HG03196 (cell line): ENCODE results near the gene KRTAP9-7.
"Not testable (repeated sequence)": the region's sequence is repeated elsewhere in the genome, so short reads cannot be mapped to it uniquely, and the experiment has no call there.

ENCODE experiments used
- ATAC-seq: cut with Tn5 transposase; IDR thresholded peaks from one replicate; pipeline ENCODE4 v1.9.1; 2021; ENCODE audit not compliant: unreplicated experiment

Gene KRTAP9-7

GRCh38 chr17:41271323-41271722 is 4.2 kb upstream of the KRTAP9-7 start:
- ATAC-seq: not testable (repeated sequence)

DNA sequence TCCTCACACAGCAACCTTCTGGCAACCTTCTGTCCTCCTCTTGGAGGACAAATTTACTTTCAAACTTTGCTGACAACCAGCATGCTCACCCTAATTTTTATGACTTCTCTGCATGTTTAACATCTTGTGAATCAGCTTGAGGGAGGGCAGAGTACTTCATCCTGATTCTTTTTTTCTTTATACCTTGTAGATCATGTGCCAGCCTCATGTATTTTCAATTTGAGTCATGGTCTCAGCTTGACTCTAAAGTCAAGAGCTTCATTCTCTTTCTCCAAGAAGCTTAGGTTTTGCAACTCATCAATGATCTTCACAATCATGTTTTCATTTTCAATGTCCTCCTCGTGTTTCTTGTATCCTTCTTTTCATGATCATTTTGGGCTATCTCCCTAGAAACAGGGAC is 3.6 kb upstream of the KRTAP9-7 start:
- no peak for ATAC-seq

- ATAC-seq: no peak
Measured at GRCh38 chr17:41278176-41278955, 2.9 kb downstream of the KRTAP9-7 start.

DNA sequence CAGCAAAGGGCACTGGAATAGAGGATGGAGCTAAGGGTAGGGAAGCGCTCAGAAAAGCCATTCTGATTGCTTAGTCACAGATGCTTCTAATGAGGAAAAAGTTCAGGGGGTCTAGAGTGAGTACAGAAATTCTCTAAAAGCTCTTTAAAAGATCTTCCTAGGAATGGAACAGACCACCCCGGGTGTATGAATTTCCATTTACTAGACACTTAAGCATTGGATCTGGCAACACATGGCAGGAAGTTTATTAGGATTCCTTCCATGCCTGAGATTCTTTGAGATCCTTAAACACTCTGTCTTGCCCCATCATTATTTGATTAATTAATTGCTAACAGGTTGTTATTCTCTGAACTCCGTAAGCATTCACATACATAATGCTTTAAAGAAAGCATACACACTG is 8.5 kb downstream of the KRTAP9-7 start:
- no peak for ATAC-seq

DNA sequence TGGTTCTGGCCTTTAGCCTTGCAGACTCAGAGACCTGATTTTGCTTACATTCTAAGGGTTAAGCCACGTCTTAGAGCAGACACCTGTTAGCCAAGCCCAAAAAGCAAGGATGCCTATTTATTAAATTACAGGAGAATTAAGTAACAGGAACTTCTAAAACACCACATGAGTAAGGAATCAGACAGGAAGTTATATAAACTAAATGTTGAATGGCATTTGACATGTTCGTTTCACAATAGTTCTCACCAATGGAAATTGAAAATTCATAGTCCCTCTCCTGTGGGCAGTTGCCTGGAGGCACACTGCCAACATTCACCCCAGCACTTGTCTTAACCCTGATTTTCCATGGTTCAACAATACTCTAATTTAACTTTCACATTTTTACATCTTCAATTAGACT is 9.0 kb downstream of the KRTAP9-7 start:
- ATAC-seq: no peak

DNA sequence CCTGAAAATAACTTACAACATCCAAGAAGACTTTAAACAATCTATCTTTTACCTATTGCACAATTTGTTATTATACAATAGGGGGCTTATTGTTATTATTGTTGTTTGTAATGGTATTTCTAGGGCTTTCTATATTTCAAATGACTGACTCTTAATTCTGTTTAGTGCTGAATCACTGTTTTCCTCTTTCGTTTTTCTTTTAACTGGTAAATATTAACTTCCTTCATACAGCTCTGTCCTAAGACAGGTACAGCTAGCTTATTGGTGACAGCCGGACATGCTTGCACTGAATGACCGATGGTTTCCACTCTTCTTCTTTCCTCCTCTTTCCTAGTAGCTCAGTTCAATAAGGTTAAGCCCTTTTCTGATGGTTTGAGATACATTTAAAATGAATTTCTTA is 11.6 kb downstream of the KRTAP9-7 start:
- no peak for ATAC-seq

- ATAC-seq: no peak
Measured at GRCh38 chr17:41294016-41294415, 18.5 kb downstream of the KRTAP9-7 start.

- no peak for ATAC-seq
Measured at GRCh38 chr17:41296846-41297245, 21.3 kb downstream of the KRTAP9-7 start.

DNA sequence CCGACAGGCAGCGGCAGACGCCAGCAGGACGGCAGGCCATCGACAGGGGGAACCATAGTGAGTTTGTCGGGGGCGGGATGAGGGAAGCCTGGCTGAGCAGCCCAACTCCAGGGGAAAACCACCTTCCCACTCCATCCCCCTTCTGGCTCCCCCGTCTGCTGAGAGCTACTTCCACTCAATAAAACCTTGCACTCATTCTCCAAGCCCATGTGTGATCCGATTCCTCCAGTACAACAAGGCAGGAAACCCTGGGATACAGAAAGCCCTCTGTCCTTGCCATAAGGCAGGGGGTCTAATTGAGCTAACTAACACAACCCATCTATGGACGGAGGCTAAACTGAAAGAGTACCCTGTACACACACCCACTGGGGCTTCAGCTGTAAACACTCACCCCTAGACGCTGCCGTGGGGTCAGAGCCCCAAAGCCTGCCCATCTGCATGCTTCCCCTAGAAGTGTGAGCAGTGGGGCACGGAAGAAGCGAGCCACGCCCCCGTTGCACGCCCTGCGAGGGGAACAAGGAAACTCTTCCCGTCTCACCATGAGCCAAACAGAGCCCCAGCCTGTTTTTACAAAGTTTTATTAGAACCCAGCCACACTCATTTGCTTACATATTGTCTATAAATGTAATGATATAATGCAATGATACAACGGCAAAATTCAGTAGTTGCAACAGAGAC is 23.1 kb downstream of the KRTAP9-7 start:
- no peak for ATAC-seq

- ATAC-seq: no peak
Measured at GRCh38 chr17:41301204-41301790, 25.8 kb downstream of the KRTAP9-7 start.

- no peak for ATAC-seq
Measured at GRCh38 chr17:41301916-41302901, 26.7 kb downstream of the KRTAP9-7 start, which contains the start of gene KRTAP29-1. Gene KRTAP29-1, minus strand, starts transcription at chr17:41302851. Its CDS starts 0 bp downstream, at chr17:41302851.

DNA sequence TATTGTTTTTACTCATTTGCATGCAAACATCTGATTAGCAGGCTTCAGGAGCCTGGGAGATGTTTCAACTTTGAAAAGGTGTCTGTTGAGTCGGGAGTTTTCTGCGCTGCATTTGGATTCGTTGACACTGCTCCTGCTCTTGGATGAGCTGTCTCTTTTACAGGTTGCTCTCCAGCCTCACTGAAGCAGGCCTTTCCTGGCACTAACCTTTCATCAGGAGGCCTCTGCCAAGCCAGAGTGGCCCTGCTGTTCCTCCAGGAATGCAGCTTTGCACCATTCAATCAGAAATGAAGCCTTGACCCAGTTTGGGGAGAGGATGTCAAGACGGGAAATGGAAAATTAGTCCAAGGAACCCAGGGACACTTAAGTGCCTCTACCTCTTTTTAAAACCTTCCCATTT is 27.5 kb downstream of the KRTAP9-7 start:
- ATAC-seq: no peak

- no peak for ATAC-seq
Measured at GRCh38 chr17:41304091-41304490, 28.6 kb downstream of the KRTAP9-7 start.

- ATAC-seq: no peak
Measured at GRCh38 chr17:41307647-41308046, 32.1 kb downstream of the KRTAP9-7 start.

DNA sequence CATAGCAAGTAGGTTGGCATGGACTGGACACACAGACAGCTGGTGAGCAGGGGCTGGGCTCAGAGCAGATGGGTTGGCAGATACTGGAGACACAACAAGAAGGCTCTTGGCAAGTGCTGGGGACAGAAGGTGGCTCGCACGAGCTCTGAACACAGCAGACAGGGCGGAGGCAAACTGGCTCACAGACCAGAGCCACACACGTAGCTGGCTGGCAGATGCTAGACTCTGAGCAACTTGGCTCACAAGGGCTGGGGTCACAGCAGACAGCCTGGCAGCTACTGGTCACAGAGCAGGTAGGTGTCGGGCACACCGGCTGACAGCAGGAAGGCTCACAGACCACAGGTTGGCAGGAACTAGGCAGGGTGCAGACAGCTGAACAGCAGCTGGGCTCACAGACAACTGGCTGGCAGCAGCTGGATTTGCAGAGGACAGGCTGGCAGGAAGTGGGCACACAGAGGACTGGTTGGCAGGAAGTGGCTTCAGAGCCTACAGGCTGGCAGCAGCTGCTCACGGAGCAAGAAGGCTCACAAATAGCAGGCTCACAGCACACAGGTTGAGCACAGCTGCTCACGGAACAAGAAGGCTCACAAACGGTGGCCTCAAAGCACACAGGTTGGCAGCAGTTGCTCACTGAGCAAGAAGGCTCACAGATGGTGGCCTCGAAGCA is 32.9 kb downstream of the KRTAP9-7 start:
- ATAC-seq: peak; percentile 60

DNA sequence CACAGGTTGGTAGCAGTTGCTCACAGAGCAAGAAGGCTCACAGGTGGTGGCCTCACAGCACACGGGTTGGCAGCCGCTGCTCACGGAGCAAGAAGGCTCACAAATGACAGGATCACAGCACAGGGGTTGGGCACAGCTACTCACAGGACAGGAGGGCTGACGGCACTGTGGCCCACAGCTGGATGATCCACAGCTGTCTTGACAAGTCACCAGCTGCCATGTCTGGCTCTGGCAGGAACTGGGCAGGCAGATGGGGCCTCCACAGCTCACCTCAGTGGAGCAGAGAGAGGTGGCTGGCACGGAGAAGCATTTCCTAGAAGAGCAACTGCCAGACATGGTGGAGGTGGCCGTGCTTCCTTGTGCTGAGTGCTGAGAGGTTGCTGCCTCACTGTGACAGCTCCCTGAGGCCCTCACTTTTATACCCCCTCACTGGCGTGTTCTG is 33.4 kb downstream of the KRTAP9-7 start, which contains the start of gene KRTAP16-1:
KRTAP16-1 (minus strand) TSS at position 392 of the 442 bp plus-strand sequence; CDS start at position 336, 56 bp downstream.
- peak; percentile 26 for ATAC-seq

DNA sequence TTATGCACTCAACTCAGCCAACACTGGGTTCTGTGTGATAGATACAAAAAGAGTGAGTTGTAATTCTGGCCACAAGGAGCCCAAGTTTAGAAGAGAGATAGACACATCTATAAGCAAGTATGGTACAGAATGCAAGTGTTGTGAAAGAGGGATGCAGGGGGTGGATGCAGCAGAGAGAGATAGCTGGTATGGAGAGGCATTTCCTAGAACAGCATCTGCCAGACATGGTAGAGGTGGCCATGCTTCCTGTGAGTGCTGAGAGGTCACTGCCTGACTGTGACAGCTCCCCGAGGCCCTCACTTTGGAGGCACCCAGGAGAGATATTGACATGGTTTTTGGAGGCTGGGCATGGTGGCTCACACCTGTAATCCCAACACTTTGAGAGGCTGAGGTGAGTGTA is 35.6 kb downstream of the KRTAP9-7 start:
- ATAC-seq: no peak

DNA sequence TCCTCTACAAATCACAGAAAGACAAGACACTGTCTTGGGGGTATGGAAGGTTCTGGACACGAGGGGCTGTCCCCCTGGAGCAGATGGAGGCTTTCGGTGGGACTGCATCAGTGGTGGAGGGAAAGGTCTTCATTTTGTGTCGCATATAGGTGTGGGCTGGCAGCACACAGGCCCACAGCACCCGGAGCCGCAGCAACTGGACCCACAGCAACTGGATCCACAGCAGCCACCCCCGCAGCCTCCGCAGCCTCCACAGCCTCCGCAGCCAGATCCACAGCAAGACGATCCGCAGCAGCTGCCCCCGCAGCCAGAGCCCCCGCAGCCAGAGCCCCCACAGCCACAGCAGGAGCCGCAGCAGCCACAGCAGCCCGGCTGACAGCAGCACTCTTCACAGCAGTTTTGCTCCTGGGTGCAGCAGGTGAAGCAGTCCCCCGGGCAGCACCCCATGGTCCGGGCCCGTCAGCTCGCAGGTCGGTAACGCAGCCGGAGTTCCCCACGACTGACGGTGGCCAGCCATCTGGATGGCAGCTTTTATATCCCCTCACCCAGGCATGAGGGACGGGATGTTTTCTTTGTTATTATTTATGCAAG is 39.8 kb downstream of the KRTAP9-7 start, which contains the start of gene KRTAP17-1:
KRTAP17-1 (minus strand) TSS at position 507 of the 591 bp plus-strand sequence; CDS start at position 447, 60 bp downstream.
- ATAC-seq: no peak

DNA sequence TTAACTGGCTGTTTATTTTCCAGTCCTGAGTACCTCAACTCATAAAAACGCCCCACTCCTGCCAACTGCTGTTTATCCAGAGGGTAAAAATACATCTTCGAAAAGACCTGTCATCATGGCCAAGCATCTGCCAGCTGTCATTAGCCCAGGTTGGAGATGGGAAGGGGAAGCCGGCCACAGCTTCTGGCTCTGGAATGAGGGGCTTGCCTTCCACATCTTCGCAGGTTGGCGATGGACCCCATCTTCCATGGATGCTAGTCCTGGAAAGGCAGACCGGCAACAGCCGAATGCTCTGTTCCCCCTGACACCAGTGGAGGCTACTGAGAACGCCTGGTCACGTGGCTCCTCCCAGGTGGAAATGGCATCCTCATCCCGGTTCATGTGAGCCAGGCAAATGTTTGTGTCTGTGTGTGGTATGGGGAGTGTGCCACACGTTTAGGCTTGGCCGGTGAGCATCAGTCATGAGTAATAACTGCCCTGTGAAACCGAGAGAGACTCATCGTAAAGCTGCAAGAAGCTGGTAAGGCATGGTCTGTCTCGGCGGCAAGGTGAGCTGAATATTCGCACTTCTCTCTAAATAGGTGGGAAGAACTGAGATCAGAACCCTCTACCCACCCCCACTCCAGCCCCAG is 40.4 kb downstream of the KRTAP9-7 start:
- no peak for ATAC-seq
